Right lung (tissue), 5 donors: ENCODE measurements around the gene PRKN. TPM values are rescaled to one million over a fixed set of nuclear protein-coding genes. Genes with fewer than 3 reads are reported as not detected.
A peak's percentile ranks its signal among the peaks of the same experiment; 100 is the strongest.

Experiments
- DNase-seq, 2 donors: peaks; one replicate each; pipeline ENCODE4 v3.0.0-alpha.2; 2013
- polyA plus RNA-seq, 5 donors: library from polyadenylated mRNA; unstranded; fragments of 120-200 nt; gene quantifications; one replicate each; pipeline versions ENCODE4 v1.2.1 to v1.2.3, GENCODE V29; 2013; ENCODE audit warnings: inconsistent platforms in 1 of 5, low replicate concordance in 1 of 5; ENCODE audit not compliant: insufficient read length in 5 of 5, insufficient read depth in 1 of 5

PRKN gene
- polyA plus RNA-seq, 5 donors: 2.0 to 3.6 (median 2.7) TPM

DNA sequence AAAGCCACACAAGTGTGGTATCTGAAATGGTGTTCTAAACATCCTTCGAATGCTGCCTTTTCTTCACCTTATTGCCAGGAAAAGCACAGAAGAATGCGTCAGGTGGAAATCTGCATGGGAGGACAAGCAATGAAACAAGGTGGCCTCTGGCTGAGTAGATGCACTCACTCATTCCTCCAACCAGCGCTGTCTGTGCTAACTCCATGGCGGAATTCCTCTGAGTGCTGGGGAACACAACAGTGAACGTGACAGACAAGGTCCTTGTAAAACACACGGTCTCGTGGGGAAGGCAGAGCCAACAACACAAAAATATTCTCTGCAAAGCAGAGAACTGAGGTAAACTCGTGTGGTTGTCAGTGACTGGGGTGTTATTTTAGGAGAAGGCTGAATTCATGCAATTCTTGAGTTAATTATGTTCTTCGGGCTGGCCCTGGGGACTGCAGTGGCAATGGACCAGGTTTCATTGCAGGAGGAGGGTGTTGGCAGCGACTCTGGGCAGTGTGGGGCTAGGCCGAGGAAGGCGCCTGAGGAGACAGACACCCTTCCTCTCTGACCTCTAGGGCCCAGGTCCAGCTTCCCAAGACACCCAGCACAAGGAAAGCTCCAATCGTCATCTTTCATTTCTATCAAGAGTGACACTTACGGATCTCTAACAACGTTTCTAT, 339.7 kb downstream of the PRKN start:
- DNase-seq: no peak

DNA sequence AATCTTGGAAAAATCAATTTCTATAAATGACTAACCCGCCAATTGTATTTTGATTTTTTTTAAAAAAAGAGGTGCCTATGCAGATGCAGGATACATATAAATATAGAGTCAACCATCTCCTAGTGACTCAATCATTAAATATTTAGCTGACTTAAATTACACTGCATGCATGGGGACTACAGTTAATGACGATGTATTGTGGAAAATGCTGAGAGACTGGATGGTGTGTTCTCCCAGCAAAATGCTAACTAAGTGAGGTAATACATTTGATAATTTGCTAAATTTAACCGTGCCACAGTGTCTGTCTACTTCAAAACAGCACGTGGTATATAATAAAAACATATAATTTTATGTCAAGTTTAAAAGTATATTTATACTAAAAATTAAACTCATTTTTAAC, 341.6 kb downstream of the PRKN start:
- DNase-seq: no peak

DNA sequence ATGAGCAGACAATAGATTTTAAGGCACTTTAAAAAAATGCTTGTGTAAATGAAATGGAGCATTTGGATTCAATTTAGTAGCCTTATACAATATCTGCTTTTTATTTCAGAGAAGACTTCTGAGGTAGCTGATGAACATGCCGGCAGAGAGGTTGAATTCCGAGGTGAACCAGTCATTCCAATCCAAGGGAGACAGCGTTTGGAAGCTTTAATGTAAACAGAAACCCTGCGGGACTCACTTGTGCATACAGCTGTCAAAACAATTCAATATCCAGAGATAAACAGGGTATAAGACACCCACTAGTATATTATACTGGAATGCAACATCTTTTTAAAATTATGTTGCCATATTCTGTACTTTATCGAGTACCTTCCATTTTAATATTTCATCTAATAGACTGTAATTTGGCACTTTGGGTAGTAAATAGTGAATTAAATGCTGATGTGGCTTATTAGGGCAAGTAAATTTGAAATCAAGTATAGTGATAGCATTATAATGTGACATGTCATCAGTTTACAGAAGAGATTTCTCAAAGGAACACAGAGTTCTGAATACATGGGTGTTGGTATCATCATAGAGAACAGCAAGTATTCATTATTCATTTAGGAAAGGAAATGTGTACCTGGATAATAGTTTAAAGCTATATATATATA, 347.7 kb downstream of the PRKN start:
- DNase-seq: no peak

DNA sequence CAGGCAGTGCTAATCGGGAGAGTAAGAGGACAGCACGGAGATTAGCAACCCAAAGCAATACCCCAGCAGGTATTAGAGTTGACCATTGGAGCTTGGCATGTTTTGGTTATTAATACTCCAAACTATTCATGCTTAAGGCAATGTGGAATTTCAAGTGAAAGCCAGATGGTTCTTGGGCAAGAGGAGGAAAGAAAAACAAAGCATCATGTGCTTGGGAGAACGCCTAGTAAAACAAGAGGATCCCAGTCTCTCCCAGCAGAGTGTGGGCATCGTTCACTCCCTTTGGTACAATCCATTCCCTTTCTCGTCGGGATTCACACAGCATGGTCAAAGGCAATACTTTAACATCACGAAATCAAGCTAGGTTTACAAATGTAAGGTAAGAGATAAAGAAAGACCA, 349.8 kb downstream of the PRKN start:
- DNase-seq: no peak

DNA sequence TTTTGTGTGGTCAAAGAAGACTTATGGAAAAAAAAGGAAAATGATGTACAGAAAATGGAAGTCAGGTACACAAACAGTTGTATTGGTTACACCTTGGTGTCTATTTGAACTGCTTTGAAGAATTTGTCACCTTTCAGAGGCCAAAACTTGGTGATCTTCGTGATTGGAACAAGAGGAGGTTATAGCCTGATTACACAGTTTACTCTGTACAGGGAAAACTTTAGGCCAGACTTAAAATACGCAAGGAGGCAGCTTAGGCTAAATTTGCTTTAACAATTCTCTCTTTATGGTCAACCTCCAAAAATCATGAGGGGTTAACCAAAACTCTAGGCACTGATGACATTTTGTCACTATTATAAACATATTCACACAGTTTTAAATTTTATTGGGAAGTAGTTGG, 353.7 kb downstream of the PRKN start:
- DNase-seq: no peak

DNA sequence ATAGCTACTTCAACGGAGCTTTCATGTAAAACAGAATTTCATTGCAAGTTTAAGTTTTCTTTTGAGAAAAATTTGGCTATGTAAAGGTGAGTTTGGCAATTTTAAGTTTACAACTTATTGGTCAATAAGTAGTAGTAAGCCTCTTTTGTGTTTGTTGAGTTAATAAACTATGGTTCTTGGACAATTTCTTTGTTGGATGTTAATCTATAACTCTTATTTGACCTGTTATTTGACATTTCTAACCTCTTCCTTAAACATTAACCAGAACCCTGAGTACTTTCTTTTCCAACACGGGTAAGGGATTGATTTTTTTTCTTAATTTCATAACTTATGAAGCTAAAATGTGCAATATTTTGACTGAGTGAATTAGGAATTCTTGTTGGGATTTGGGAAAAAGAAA, 354.4 kb downstream of the PRKN start:
- no peak for DNase-seq

DNA sequence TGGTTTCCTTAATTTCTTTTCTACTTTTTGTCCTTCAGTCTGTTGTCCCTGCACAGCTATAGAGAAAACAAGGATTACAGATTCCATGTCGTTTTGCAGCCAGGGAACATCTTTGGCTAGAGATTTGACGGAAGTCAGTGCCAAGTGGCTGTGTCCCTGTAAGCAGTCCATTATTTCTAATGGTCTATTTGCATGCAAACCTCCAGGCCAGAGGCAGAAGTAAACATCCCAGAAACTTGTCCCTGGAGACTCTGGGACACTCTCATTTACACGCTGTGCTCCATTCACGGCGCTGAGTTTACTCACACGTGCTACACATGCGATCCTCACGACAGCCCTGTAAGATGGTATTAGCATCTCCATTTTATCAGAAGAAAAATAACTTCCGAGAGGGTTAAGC, 355.5 kb downstream of the PRKN start:
- peak in 1 of 2 donors; percentile 4 for DNase-seq

DNA sequence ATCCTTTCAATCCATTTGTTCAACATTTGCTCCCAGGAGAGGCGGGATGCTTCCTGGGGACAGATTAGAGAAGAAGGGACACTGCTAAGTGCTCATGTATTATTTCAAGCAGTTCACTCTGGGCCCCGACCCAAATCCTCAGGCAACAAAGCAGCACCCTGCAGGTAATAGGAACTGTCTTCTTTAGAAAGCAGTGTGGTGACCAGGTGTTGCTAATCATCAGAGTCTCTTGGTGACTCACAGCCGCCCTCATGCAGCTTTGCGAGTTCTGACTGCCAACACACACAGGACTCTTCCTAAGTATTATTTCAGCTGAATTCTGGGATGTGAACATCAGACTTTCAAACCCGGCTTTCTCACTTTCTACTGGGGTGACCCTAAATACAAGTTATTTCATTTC, 356.4 kb downstream of the PRKN start:
- no peak for DNase-seq

DNA sequence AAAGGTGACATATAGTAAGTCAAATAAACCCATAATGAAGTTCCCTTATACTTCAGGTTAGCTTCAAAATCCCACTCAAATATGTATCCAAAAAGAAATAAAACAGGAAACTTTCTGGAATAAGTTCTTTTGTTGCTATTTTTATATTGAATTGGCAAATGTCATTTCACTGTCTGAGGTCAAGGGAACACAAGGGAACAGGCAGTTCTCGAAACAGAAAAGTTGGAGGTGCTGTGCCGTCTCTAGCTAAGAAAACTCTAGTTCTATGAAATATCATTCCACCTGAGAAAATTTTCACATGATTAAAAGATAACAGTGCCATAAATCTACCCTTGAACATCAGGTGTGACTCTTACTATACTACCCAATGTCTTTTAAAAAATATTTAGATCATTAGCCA, 358.5 kb downstream of the PRKN start:
- DNase-seq: no peak

DNA sequence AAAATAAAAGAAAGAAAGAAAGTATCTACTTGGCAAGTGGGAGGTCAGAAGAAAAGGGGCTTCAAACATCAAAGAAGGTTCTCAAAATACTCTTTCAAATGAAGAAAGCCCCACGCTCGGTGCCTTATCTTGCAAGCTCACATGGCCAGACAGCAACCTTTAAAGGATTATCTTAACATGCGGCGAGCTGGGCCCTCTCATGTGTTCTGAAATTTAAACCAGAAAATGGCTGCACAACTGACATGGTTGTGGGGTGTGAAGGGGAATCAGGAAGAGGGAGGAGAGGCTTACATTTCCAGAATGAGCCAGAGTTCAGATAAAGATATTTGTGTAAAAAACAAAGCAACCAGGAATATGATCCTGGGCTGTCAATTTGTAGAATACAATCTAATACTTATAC, 363.1 kb downstream of the PRKN start:
- DNase-seq: no peak

DNA sequence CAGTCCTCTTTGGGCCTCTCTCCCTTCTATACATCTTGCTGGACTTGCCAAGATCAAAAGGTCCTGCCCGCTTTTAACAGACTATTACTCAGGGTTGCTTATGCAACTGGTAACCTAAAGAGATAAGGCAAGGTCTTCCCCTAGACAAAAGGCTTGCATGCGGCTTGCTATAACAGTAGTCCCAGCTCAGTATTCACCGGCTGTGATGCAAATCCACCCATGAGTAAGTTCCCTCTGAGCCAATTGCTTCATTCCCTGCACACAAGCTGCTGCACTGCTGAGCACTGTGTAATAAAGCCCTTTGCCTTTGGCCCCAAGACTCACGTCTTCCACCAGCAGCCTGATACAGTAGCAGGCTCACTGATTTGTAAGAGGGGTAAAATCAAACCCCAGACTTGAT, 363.8 kb downstream of the PRKN start:
- DNase-seq: no peak

DNA sequence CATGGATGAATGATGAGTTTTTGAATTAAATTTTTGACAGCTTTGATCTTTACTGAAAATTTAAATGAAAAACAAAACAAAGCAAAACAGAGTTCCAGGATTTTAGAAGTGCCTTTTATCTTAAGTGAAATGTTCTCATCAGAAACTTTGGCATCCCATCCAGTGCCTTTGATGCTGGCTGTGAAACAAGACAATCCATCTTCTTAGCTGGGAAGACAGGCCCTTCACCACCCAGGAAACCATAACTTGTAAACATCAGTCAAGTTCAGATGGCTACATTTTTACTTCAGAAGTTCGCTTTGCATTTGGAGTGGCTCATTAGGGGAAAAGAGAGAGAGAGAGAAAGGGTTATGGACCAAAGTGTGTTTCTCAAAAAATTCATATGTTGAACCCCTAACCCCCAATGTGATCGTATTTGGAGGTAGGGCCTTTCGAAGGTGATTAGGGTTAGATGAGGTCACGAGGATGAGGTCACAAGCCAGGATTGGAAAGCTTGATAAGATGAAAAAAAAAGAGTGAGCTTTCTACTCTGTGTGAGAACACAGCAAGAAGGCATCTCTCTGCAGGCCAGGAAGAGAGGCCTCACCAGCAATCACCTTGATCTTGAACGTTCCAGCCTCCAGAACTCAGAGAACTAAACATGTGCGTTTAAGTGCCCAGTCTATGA, 366.5 kb downstream of the PRKN start:
- DNase-seq: no peak

DNA sequence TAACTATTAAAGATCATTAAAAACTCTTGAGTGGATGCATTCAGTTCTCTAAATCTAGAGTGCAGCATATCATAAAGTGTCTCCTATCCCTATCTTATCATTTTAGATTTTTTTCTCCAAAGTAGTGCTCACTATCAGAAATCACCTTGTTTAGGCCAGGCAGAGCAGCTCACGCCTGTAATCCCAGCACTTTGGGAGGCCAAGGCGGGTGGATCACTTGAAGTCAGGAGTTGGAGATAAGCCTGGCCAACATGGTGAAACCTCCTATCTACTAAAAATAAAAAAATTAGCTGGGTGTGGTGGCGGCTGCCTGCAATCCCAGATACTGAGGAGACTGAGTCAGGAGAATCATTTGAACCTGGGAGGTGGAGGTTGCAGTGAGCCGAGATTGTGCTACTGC, 368.9 kb downstream of the PRKN start:
- no peak for DNase-seq

DNA sequence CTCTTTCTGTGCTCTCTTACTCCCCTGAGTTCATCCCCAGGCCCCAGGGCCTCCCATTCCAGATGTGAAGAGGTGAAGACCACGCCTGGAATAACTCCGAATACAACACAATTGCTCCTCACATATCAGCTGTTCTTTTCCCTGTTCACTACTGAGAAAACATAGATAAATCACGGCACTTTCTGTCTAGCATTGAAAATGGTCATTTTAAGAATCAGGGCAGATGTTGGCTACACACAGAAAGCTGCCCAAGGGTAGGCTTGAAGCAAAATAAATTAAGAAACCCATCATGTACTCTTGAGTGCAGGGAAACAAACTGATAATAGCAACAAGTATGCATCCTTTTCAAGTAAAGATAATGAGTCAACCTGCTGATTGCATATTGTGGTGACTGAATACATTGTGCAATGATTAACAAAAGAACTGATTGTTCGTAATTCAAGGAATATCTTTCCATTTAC, 382.5 kb downstream of the PRKN start:
- DNase-seq: no peak

DNA sequence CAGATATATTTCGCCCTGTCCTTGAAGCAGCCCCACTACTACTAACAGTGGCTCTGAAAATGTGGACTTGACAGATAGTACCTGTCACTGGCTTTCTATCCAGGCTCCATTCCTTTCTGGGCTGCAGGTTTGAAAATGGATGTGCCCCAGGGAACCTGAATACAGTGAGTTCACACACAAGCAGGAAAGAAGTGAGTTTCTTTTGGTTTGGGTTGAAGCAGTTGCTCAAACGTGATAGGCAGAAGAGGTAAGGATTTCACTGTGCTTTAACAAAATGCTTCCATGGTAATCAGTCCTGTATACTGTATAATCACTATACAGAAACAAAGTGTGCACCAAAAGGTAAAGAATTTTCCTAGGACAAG, 382.9 kb downstream of the PRKN start:
- no peak for DNase-seq

DNA sequence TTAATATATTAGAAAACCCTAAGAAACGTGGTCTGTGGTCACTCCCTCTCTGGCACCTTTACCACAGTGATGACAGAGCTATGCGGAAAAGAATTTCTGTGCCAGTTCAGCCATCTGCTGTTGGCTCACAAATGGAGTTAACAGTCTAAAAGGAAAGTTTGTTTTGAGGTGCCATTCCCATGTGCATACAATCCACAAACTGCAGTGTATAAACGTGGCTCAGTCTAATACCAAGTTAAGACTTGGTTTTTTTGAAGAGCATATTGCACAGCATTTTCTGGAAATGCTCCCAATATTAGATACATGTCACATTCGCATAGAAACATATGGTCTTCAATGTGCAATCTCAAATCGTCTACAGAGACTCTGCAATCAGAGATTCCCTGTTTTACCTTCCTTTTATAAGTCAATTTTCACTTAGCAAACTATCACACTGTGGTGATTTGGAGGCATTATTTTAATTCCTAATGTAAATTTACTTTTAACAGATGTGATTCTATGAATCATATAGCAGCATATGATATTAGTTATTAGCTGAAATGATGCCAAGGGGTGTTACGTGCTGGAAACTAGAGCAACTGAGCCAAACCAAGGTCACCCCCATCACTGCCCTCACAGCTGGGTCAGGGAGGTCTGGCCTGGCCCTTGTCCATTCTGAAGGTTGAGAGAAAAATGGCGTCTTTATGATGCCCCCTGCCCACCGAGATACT, 383.5 kb downstream of the PRKN start:
- peak; percentile 10 to 18 for DNase-seq

DNA sequence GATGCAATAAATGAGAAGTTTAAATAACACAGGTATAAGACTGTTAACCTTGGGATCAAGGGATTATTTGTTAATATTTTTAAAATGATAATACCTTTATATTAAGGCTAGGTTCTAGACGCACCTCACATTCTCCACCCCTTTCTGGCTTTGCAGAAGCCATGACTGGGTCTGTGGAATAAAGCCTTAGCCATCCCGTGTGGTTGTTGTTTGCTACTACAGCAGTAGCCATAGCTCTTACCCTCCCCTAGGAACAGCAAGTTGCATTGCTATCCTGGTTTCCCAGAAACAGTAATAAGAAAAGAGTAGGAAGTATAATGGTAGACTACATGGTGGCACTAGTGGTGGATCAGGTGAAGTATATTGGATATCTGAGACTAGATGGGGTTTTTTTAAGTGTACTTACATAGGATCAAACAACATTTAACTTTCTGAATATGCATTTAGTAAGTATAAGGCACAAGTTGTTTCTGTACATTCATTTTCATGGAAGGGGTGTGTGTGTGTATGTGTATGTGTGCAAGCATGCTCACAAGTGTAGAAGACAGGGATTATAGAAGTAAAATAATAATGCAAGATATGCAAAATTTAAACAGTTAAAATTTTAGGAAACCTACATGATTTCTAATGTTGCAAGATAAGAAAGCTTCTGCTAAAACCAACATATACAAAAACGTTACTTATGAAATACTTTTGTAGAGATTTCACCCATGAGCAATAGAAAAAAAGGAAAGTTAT, 384.2 kb downstream of the PRKN start:
- no peak for DNase-seq

DNA sequence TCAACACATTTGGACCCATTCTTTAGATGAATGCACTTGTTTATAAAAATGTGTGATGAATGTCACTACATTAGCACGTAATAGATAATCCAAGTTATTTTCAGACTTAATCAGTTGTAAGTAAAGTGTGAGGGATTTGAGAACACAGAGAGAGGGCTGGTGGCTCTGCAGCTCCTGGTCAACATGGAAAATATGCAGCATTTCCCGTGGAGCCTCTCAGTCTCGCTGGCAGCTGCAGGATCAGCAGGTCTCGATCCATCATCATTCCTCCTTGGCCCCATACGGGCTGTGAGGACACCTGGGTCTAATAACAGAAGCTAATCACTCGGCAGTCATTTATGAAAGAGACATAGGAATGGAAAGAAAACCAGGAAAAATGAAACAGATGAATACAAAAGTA, 390.2 kb downstream of the PRKN start:
- DNase-seq: no peak

DNA sequence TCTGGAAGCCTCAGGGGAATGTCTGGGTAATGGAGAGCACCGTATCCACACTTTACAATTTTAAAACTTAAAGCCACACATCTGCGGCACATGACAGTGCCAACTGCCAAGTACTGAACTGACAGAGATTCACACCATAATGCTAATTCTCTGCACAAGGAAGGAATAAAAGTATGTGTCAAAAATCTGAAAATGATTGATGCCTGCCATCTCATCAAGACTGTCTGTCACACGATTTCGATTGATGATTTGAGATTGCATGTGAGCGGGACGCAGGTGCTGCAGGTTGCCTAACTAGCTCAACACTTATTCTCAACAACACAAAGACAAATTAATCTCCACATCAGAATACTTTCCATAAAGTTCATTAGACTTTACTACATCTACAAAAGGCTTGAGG, 391.2 kb downstream of the PRKN start:
- no peak for DNase-seq

DNA sequence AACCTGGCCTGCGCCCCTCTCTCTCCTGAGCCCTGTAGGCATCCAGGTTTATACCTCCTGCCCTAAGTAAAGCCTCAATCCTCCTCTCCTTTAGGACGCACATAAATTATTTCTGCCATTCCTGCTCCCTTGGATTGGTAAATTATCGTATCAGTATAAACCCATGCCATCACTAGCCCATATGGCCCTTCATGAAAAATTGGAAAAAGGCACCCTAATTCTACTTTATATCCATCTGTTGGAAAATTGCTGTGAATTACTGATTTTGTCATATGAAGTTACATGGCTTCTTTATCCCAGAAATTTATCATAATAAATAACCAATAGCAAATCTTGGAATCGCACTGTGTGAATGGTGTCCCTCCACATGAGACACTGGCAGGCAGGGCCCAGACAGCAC, 395.2 kb downstream of the PRKN start:
- DNase-seq: no peak

DNA sequence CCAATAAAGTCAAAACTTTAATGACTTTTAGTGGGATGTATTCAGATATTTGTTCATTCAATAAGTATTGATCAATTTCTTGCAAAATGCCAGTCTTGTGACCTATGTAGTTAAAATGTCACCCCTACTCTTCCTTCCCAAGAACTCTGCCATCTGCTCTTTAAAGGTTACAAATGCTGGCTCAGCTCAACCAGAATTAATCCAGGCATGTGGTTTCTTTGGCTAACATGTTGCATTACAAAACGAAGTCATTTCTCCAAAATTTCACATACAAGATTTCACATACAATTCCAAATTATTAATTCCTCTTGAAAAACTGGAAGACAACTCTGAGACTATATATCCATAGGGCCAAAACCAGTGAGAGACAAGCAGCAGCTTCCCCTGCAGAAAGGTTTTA, 395.7 kb downstream of the PRKN start:
- DNase-seq: no peak

DNA sequence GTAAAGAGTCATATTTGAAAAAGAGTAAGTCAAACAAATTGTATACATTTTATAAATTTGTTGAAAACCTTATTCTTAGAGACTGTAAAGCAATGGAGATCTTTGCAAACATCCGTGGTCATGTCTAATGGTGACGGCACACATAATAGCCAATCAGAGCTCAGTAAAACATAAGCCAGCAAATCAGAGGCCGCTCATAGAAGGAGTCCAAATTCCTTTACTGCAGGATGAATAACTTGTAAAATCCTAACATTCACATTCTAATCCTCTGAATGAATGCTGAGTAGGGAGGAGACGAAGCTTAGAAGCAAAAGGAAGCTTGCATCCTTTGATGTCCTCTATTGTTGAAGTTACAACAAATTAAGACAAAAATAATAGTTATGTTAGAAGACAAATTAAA, 401.7 kb downstream of the PRKN start:
- no peak for DNase-seq
